Gastrocnemius medialis (tissue), 4 donors: ENCODE results near the gene MBD3L2. TPM values are rescaled to one million over a fixed set of nuclear protein-coding genes. Genes with fewer than 3 reads are reported as not detected.
"Not testable (repeated sequence)": the region's sequence is repeated elsewhere in the genome, so short reads cannot be mapped to it uniquely, and the experiment has no call there.

Experiments used
- ATAC-seq, 2 donors: fragments of 150-250 bp; one replicate each; pipeline ENCODE4 v1.9.1; 2016
- DNase-seq, 2 donors: peaks; one replicate each; pipeline ENCODE4 v3.0.0-alpha.2; 2019
- H3K27ac ChIP-seq, 4 donors: fragments of 200-600 bp; sonication (generic); 1 replicate in 1 of 4; 2 replicates in 3 of 4; pipeline ENCODE4 v1.5.1; 2016 to 2018; ENCODE audit warnings: mild to moderate bottlenecking in 2 of 4, moderate library complexity in 1 of 4
- H3K27me3 ChIP-seq, 3 donors: fragments of 200-600 bp; sonication (generic) in 2 of 3; 1 replicate in 1 of 3; 2 replicates in 2 of 3; pipeline versions ENCODE4 v1.5.1 to v1.6.0; 2016 to 2019; ENCODE audit warnings: mild to moderate bottlenecking in 1 of 3, moderate library complexity in 1 of 3
- H3K36me3 ChIP-seq, 2 donors: fragments of 200-600 bp; sonication (generic) in 1 of 2; one replicate each; pipeline ENCODE4 v1.5.1; 2017 to 2018
- H3K4me1 ChIP-seq, 2 donors: fragments of 200-600 bp; sonication (generic) in 1 of 2; one replicate each; pipeline ENCODE4 v1.5.1; 2016 to 2017; ENCODE audit warnings: mild to moderate bottlenecking in 2 of 2
- H3K4me3 ChIP-seq, 4 donors: fragments of 200-600 bp; sonication (generic) in 3 of 4; 1 replicate in 1 of 4; 2 replicates in 3 of 4; pipeline ENCODE4 v1.5.1; 2016 to 2019; ENCODE audit warnings: mild to moderate bottlenecking in 2 of 4
- H3K9me3 ChIP-seq, 3 donors: fragments of 200-600 bp; sonication (generic) in 2 of 3; 1 replicate in 1 of 3; 2 replicates in 2 of 3; pipeline ENCODE4 v1.5.1; 2016 to 2019
- POLR2A ChIP-seq, 2 donors: fragments of 450-650 bp; IDR thresholded peaks; one replicate each; pipeline ENCODE4 v1.6.1; 2017; ENCODE audit warnings: antibody characterized with exemption in 2 of 2, mild to moderate bottlenecking in 2 of 2, moderate library complexity in 2 of 2
- in situ Hi-C, 4 donors: fragments of 200-750 bp; cut with MboI; loops; one replicate each; pipeline versions ENCODE4 v1.15.0 to v1.8.0; 2017; ENCODE audit warnings: low sequenced_read_pairs in 4 of 4
- intact Hi-C: fragments of 100-400 bp; cut with DNase I; formaldehyde crosslinking; loops from one replicate; pipeline ENCODE4 v1.15.1; 2023; ENCODE audit warnings: low total_unique reads
- total RNA-seq, 4 donors: library from RNA; depleted of rRNA; stranded (reverse); fragments of >200 nt; gene quantifications; one replicate each; pipeline versions ENCODE4 v1.1.0 to v1.2.3, GENCODE V29; 2016
- TF ChIP-seq, protein P1 (sequence below), 5 experiments: fragments of 450-650 bp in 3 of 5; fragments of 200-600 bp in 2 of 5; sonication (generic) in 2 of 5; IDR thresholded peaks in 4 of 5; conservative IDR thresholded peaks in 1 of 5; 1 replicate in 4 of 5; 2 replicates in 1 of 5; pipeline ENCODE4 v1.5.1; 2016 to 2019; ENCODE audit warnings: antibody characterized with exemption in 5 of 5, mild to moderate bottlenecking in 3 of 5, moderate library complexity in 3 of 5

The MBD3L2 gene
- not detected for total RNA-seq

DNA sequence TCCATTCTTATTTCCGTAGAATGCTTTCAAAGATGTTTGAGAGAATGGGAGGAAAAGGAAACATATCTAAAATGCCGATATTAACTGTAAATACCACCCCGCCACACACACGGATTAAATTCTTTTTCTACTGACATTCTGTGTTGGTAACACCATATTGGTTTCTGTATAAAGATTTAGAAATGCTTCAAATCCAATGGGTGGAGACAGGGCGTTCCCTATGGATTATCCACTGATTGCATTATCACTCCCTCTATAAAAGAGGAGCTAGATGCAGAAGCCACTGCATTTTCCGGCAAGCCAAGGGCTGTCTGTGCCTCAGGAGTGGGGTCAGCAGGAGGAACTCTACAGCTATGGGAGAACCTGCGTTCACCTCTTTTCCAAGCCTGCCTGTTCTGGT lies at the start of gene MBD3L2:
Gene MBD3L2, plus strand, starts transcription at position 301 of the 400 bp plus-strand sequence. Its CDS starts 53 bp downstream, at position 354.
- in situ Hi-C loops, H3K27ac ChIP-seq, H3K9me3 ChIP-seq, H3K36me3 ChIP-seq, H3K4me1 ChIP-seq, H3K27me3 ChIP-seq, ATAC-seq, H3K4me3 ChIP-seq, intact Hi-C loops, DNase-seq: not testable (repeated sequence)

DNA sequence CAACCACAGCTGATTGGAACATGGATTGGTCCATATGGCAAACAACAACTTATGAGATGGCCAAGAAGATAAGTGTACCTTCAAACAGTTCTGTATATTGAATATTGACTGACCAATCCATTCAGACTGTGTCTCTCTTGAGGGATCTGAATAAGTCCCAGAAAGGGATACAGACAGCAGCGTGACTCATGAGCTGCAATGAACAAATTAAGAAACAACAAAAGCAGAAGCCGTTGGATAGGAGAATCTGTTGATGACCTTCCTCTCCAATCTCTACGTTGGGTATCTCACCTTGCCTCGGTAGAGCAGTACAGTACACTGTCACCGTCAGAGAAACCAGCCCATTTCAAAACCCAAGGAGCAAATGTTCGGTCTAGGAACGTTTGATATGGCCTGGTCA lies 49.2 kb upstream of the MBD3L2 start:
- no peak overlapping the region for H3K4me3 ChIP-seq
- in situ Hi-C loops = no loop called here
- DNase-seq (no peak), ATAC-seq (no peak)
- intact Hi-C loops = no loop called here
- TF ChIP-seq, protein P1, sequence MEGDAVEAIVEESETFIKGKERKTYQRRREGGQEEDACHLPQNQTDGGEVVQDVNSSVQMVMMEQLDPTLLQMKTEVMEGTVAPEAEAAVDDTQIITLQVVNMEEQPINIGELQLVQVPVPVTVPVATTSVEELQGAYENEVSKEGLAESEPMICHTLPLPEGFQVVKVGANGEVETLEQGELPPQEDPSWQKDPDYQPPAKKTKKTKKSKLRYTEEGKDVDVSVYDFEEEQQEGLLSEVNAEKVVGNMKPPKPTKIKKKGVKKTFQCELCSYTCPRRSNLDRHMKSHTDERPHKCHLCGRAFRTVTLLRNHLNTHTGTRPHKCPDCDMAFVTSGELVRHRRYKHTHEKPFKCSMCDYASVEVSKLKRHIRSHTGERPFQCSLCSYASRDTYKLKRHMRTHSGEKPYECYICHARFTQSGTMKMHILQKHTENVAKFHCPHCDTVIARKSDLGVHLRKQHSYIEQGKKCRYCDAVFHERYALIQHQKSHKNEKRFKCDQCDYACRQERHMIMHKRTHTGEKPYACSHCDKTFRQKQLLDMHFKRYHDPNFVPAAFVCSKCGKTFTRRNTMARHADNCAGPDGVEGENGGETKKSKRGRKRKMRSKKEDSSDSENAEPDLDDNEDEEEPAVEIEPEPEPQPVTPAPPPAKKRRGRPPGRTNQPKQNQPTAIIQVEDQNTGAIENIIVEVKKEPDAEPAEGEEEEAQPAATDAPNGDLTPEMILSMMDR (IDR thresholded peaks at IDR 0.05 in 4 of 5, conservative IDR thresholded peaks at IDR 0.05 in 1 of 5) = no peak
- TF ChIP-seq POLR2A (IDR thresholded peaks at IDR 0.05) = no peak
- H3K27me3 ChIP-seq = peaks cover 0 to 2% (median 0%) of the 10 kb centered on the region in 3 donors
- no peaks in the 10 kb centered on the region for H3K4me1 ChIP-seq
- no peaks in the 10 kb centered on the region for H3K9me3 ChIP-seq
- no peak overlapping the region for H3K27ac ChIP-seq
- no peaks in the 10 kb centered on the region for H3K36me3 ChIP-seq

GRCh38 chr19:7000333-7000732 lies 48.8 kb upstream of the MBD3L2 start:
- in situ Hi-C loops (no loop called here), intact Hi-C loops (no loop called here)
- Histone ChIP-seq H3K9me3 (no peaks in the 10 kb centered on the region), H3K36me3 (no peaks in the 10 kb centered on the region), H3K27ac (no peak overlapping the region), H3K4me1 (no peaks in the 10 kb centered on the region), H3K27me3 (peaks cover 0 to 2% (median 0%) of the 10 kb centered on the region in 3 donors), H3K4me3 (no peak overlapping the region)
- ATAC-seq (no peak), DNase-seq (no peak)
- TF ChIP-seq POLR2A (IDR thresholded peaks at IDR 0.05) = no peak
- TF ChIP-seq, protein P1 (IDR thresholded peaks at IDR 0.05 in 4 of 5, conservative IDR thresholded peaks at IDR 0.05 in 1 of 5) = no peak

- intact Hi-C loops (no loop called here), in situ Hi-C loops (no loop called here)
- TF ChIP-seq, protein P1 (IDR thresholded peaks at IDR 0.05 in 4 of 5, conservative IDR thresholded peaks at IDR 0.05 in 1 of 5) = no peak
- TF ChIP-seq POLR2A (IDR thresholded peaks at IDR 0.05) = no peak
- DNase-seq = no peak
- no peak for ATAC-seq
- H3K4me3 ChIP-seq = no peak overlapping the region
- H3K27me3 ChIP-seq = peaks cover 0 to 2% (median 0%) of the 10 kb centered on the region in 3 donors
- H3K27ac ChIP-seq = no peak overlapping the region
- no peaks in the 10 kb centered on the region for H3K4me1 ChIP-seq
- no peaks in the 10 kb centered on the region for H3K9me3 ChIP-seq
- H3K36me3 ChIP-seq = no peaks in the 10 kb centered on the region
These were observed 48.3 kb upstream of the MBD3L2 start for GRCh38 chr19:7000816-7001215.

GRCh38 chr19:7004313-7004931 lies 44.7 kb upstream of the MBD3L2 start:
- peaks cover 0 to 2% (median 0%) of the 10 kb centered on the region in 3 donors for H3K27me3 ChIP-seq
- no peaks in the 10 kb centered on the region for H3K36me3 ChIP-seq
- H3K27ac ChIP-seq = no peak overlapping the region
- intact Hi-C loops = no loop called here
- no peaks in the 10 kb centered on the region for H3K4me1 ChIP-seq
- DNase-seq (no peak), ATAC-seq (no peak)
- in situ Hi-C loops = no loop called here
- H3K9me3 ChIP-seq = no peaks in the 10 kb centered on the region
- H3K4me3 ChIP-seq = no peak overlapping the region
- TF ChIP-seq POLR2A (IDR thresholded peaks at IDR 0.05) = no peak
- TF ChIP-seq, protein P1 (IDR thresholded peaks at IDR 0.05 in 4 of 5, conservative IDR thresholded peaks at IDR 0.05 in 1 of 5) = no peak
